Measurements from ENCODE around the gene ASIC1. TPM values are rescaled to one million over a fixed set of nuclear protein-coding genes. Genes with fewer than 3 reads are reported as not detected.

The ASIC1 gene
- total RNA-seq, 1 donor from 2014 or later = not detected

Other genes with a start within 250 kb of the ASIC1 start
- 7.2 and 9.1 TPM in 2 replicates for gene NCKAP5L, start 229.2 kb upstream of the ASIC1 start, total RNA-seq
- gene BCDIN3D, start 214.5 kb upstream of the ASIC1 start, total RNA-seq = 10.4 and 12.0 TPM in 2 replicates
- not detected in 2 replicates for gene FAIM2, start 153.7 kb upstream of the ASIC1 start, total RNA-seq
- gene AQP2, start 106.9 kb upstream of the ASIC1 start, total RNA-seq = not detected in 2 replicates
- gene AQP5, start 95.7 kb upstream of the ASIC1 start, total RNA-seq = not detected in 2 replicates
- not detected in 2 replicates for gene AQP6, start 84.6 kb upstream of the ASIC1 start, total RNA-seq
- 12.2 and 12.6 TPM in 2 replicates for gene RACGAP1, start 32.1 kb upstream of the ASIC1 start, total RNA-seq
- 101 and 108 TPM in 2 replicates for gene SMARCD1, start 27.7 kb downstream of the ASIC1 start, total RNA-seq
- 0.46 and 0.60 TPM in 2 replicates for gene GPD1, start 46.4 kb downstream of the ASIC1 start, total RNA-seq
- 40.8 and 42.4 TPM in 2 replicates for gene COX14, start 54.6 kb downstream of the ASIC1 start, total RNA-seq
- gene CERS5, start 109.8 kb downstream of the ASIC1 start, total RNA-seq = 44.3 and 64.9 TPM in 2 replicates
- gene LIMA1, start 225.9 kb downstream of the ASIC1 start, total RNA-seq = 5.7 and 6.7 TPM in 2 replicates

Measured in activated B cell treated with CpG ODN at 0.5 μM for 24 hours (primary cell).